H7 (cell line): ENCODE results near the gene CDH15. TPM values are rescaled to one million over a fixed set of nuclear protein-coding genes. Genes with fewer than 3 reads are reported as not detected.

ENCODE experiments used
- DNase-seq: peaks from one replicate; pipeline ENCODE4 v3.0.0; 2012
- H3K27me3 ChIP-seq: 2 replicates; pipeline ENCODE4 v1.6.0; 2011; ENCODE audit warnings: mild to moderate bottlenecking, low read length; ENCODE audit not compliant: control insufficient read depth, insufficient read depth
- H3K36me3 ChIP-seq: replicated peaks from 2 replicates; pipeline ENCODE4 v1.5.1; 2011; ENCODE audit warnings: low read length; ENCODE audit not compliant: control insufficient read depth, insufficient read depth
- H3K4me3 ChIP-seq: 2 replicates; pipeline ENCODE4 v1.5.1; 2011; ENCODE audit warnings: low read depth, mild to moderate bottlenecking, control low read depth, low read length, moderate library complexity; ENCODE audit not compliant: insufficient read depth
- total RNA-seq: library from RNA; depleted of rRNA; stranded (reverse); fragments of >200 nt; shearing (Covaris generic); gene quantifications from 2 replicates; pipeline ENCODE4 v1.2.3, GENCODE V29; 2014

The CDH15 gene
- total RNA-seq, 1 experiment from 2014 or later = 0.10 TPM

GRCh38 chr16:89169778-89170177 is 1.8 kb upstream of the CDH15 start:
- Histone ChIP-seq H3K4me3 (no peak overlapping the region), H3K36me3 (no peaks in the 10 kb centered on the region), H3K27me3 (peaks cover 14% of the 10 kb centered on the region)
- no peak for DNase-seq

DNA sequence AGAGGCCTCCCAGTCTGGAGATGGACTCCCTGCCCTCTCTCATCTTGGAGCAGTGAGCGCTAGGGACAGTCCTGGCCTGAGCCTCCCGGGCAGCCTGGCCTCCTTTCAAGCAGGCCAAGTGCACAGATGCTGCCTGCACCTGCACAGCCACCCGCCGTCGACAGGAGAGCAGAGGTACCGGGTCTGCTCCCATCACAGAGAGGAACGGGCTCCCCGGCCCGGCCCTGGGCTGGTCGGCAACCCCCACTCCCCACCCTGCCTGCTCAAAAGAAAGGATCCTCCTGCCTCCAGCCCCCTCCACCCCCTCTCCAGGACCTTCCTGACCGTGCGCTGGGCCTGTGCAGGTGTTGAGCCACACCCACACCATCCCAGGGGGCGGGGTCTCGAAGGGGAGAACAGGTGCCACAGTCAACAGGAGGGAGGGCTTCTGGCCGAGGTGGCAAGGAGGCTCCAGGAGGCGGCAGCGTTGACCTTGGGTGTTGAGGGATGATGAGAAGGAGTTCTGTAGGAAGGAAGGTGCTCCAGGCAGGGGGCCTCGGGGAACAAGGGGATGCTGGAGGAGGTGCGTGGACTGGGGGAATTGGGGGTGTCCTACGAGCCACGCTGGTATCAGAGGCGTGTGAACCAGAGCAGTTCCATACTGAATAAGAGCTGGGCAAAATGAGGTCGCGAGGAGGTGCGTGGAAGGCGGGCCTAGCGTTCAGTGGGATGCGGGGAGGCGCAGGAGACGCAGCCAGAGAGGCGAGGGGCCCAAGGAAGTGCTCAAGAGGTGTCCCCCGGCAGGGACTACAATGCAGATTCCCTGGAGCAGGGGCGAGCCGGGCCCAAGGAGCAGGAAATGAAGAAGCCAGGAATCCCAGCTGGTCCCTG is 967 bp upstream of the CDH15 start:
- H3K36me3 ChIP-seq = no peaks in the 10 kb centered on the region
- peaks cover 14% of the 10 kb centered on the region for H3K27me3 ChIP-seq
- peak overlapping the region; percentile 52 for H3K4me3 ChIP-seq
- DNase-seq = peak; percentile 93

DNA sequence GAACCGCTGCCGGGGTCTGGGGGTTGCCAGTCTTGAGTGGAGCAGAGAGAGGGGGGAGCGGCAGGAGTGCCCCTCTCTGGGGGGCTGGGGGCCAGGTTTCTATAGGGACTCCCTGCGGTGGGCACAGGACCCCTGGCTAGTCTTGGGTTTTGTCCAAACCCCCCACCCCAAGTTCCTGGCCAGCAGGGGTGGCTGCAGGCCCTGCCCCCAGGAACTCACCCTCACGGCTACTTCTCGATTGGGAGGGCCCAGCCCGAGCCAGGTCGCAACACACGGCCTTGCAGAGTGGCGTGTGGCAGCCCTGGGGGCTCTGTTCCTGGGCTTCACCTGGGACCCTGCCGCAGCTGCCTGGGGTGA is 601 bp downstream of the CDH15 start:
- no peak for DNase-seq
- Histone ChIP-seq H3K4me3 (no peak overlapping the region), H3K27me3 (peaks cover 14% of the 10 kb centered on the region), H3K36me3 (no peaks in the 10 kb centered on the region)

DNA sequence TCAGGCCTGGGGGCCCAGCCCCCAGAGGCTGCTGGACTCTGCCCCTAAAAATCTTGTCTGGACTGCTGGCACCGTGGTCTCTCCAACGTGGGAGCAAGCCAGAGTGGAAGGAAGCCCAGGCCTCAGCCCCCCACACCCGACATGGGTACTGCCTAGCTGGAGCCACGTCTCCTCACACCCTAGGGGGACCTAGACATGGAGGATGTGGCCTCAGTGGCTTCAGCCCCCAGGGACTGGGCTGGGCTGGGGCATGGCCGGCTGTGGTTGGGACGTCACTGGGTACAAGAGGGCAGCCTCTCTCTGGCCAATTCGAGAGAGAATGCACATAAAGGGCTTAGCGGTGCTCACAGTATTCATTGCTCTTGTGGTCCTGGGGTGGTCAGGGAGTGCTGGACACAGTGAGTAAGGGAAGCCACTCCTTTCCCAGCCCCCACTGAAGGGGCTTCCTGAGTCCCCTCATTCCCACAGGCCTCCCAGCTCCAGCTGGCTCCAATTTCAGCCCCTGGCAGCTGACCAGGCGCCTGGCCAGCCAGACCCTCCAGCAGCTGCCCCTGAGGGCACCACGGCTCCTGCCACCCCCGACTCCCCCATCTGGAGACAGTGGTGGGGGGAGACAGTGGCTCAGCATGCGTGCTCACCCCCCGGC is 1.1 kb downstream of the CDH15 start:
- peaks cover 14% of the 10 kb centered on the region for H3K27me3 ChIP-seq

GRCh38 chr16:89173174-89173921 is 1.8 kb downstream of the CDH15 start:
- DNase-seq = no peak

More for the DNA sequence above, 1.1 kb downstream of the CDH15 start:
- no peaks in the 10 kb centered on the region for H3K36me3 ChIP-seq
- H3K4me3 ChIP-seq = no peak overlapping the region
- no peak for DNase-seq

DNA sequence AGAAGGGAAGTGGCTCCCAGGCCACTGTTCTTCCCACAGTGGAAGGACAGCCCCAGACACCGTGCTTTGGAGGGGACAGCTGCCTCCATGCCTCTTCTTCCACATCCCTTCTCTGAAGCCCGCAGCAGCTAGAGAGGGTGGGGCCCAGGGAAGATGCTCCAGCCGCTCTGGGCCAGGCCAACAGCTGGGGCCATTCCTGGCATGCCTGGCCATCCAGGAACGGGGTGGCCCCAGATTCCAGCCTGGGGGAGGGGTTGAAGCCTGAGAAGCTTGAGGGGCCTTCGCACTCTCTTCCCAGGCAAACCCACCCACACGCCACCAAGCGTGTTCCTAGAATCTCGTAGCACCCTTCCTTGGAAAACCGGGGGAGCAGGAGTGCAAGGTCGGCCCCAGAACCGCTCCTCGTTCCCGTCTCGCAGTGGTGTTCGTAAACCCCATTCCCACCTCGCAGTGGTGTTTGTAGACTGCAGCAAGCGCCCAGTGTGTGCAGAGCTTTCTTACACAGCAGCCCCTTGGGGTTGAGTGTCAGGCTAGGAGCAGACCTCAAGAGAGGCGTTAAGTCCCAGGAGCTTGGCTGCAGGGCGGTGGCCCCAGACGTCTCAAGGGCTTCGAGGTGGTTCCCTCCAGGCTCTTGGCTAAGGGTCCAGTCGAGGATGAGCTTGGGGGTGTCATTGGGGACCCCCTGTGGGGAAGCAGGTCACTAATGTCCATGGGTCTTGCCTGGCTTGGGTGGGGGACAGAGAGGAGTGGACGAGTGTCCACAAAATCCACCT is 2.7 kb downstream of the CDH15 start:
- Histone ChIP-seq H3K27me3 (peaks cover 14% of the 10 kb centered on the region), H3K36me3 (no peaks in the 10 kb centered on the region), H3K4me3 (no peak overlapping the region)
- no peak for DNase-seq

More at GRCh38 chr16:89173174-89173921, 1.8 kb downstream of the CDH15 start:
- H3K4me3 ChIP-seq = no peak overlapping the region
- H3K36me3 ChIP-seq = no peaks in the 10 kb centered on the region
- H3K27me3 ChIP-seq = peaks cover 14% of the 10 kb centered on the region

- no peaks in the 10 kb centered on the region for H3K36me3 ChIP-seq
- H3K27me3 ChIP-seq = peaks cover 12% of the 10 kb centered on the region
- no peak overlapping the region for H3K4me3 ChIP-seq
- no peak for DNase-seq
These were observed 3.3 kb downstream of the CDH15 start for GRCh38 chr16:89174877-89175276.

DNA sequence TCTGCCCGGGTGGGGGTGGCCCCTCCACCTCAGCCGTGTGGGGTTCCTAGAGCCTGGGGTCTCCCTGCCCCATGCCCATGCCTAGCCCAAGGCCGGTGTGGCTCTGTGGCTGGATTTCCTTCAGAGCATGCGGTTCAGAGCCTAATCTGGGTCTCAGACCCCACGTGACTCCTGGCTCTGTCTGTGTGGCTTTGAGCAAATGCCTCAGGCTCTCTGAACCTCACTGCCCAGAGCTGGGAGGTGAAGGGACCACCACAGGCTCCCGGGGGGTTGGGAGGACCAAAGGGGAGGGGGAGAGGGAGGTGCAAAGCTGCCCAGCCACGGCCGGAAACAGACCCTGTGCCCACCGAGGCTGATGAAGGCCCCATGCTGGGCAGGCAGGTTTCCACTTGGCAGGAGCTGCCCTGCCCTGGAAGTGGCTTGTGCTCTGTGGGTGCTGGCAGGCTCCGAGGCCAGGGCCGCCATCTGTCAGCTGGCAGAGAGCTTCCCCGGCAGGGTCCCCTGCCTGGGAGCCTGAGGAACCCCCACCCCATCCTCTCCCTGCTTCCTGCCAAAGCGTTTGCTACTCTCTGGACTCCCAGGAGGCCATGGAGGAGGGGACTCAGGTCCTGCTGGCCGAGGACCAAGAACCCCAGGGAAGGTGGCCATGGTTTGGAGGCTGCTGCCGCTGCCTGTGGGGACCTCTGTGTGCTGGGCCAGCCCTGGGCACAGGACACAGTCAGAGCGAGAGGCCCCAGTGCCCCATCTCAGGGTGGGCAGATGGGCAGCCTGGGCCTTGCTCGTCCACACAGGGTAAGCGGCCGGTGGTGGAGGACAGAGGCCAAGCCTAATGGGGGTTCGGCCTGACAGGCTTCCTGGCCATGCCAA is 4.0 kb downstream of the CDH15 start:
- no peak for DNase-seq

GRCh38 chr16:89176147-89176690 is 4.7 kb downstream of the CDH15 start:
- no peak for DNase-seq
- Histone ChIP-seq H3K36me3 (no peaks in the 10 kb centered on the region), H3K27me3 (peaks cover 3% of the 10 kb centered on the region), H3K4me3 (no peak overlapping the region)

More for the DNA sequence above, 4.0 kb downstream of the CDH15 start:
- Histone ChIP-seq H3K27me3 (peaks cover 8% of the 10 kb centered on the region), H3K4me3 (no peak overlapping the region), H3K36me3 (no peaks in the 10 kb centered on the region)

DNA sequence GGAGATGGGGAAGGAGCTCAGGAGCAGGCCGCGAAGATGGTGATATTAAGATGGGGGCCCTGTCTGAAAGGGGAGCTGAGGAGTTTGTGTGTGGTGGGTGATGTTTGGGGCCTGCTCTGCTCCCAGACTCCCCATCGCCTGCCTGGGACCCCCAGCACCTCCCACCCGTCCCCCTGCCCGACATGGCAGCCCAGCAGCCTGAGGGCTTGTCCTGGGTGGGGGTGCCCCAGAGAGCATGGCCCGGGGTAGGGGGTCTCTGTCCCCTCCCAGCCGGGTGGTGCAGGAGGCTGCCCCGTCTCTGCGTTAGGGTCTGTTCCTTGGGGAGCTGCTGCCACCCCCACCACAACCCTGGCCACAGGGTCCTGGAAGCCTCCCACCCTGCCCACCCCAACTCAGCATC is 5.2 kb downstream of the CDH15 start:
- H3K4me3 ChIP-seq = no peak overlapping the region
- H3K36me3 ChIP-seq = no peaks in the 10 kb centered on the region
- peaks cover 3% of the 10 kb centered on the region for H3K27me3 ChIP-seq
- DNase-seq = no peak

DNA sequence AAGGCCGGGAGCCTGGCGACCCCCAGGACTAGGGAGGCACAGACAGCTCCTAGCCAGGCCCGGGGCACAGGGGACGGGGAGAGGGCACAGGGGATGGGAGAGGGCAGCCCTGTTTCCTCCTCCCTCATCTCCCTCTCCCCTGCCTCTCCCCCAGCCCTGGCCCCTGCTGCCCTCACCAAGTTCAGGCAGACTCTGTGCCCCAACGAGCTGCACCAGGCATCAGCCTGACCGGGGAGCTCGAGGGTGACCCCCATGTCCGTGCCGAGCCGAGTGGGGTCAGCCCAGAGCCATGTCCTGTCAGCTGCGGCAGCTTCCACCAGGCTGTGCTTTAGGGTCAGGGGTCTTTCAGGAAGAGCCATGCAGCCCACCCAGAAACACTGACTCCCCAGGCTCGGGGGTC is 6.0 kb downstream of the CDH15 start:
- Histone ChIP-seq H3K27me3 (peaks cover under 1% of the 10 kb centered on the region), H3K36me3 (no peaks in the 10 kb centered on the region), H3K4me3 (no peak overlapping the region)
- no peak for DNase-seq

GRCh38 chr16:89178453-89179147 is 7.1 kb downstream of the CDH15 start:
- H3K36me3 ChIP-seq = no peaks in the 10 kb centered on the region
- H3K27me3 ChIP-seq = no peaks in the 10 kb centered on the region
- no peak for DNase-seq
- H3K4me3 ChIP-seq = no peak overlapping the region

- DNase-seq = no peak
- H3K4me3 ChIP-seq = no peak overlapping the region
- no peaks in the 10 kb centered on the region for H3K27me3 ChIP-seq
- H3K36me3 ChIP-seq = no peaks in the 10 kb centered on the region
These were observed 7.6 kb downstream of the CDH15 start for GRCh38 chr16:89179148-89179484.
